Nephron (organoid): ENCODE measurements around the gene STS.

ENCODE experiments used
- H3K27ac Mint-ChIP-seq, 3 experiments: 2 replicates each; pipeline ENCODE4 v1.8.0; 2020; ENCODE audit warnings: mixed read lengths in 3 of 3, mild to moderate bottlenecking in 2 of 3, moderate library complexity in 1 of 3
- H3K27me3 Mint-ChIP-seq: 2 replicates; pipeline ENCODE4 v1.8.0; 2021; ENCODE audit warnings: low read depth, mild to moderate bottlenecking, moderate library complexity, mixed read lengths
- H3K36me3 Mint-ChIP-seq: 2 replicates; pipeline ENCODE4 v1.8.0; 2020; ENCODE audit warnings: low read depth, mixed read lengths
- H3K4me1 Mint-ChIP-seq: 2 replicates; pipeline ENCODE4 v1.8.0; 2020; ENCODE audit warnings: mixed read lengths
- H3K4me3 Mint-ChIP-seq, 3 experiments: 2 replicates each; pipeline ENCODE4 v1.8.0; 2020; ENCODE audit warnings: mild to moderate bottlenecking in 3 of 3, mixed read lengths in 3 of 3, moderate library complexity in 2 of 3
- H3K9me3 Mint-ChIP-seq: 2 replicates; pipeline ENCODE4 v1.8.0; 2020; ENCODE audit warnings: mixed read lengths
- CTCF ChIP-seq, 3 experiments: fragments of 200-600 bp; sonication (generic); IDR thresholded peaks; one replicate each; pipeline ENCODE4 v1.5.0; 2021; ENCODE audit warnings: antibody characterized with exemption in 3 of 3; ENCODE audit not compliant: unreplicated experiment in 3 of 3

The STS gene

GRCh38 chrX:7132335-7133049 lies 15.0 kb upstream of the STS start:
- Mint-ChIP-seq H3K27me3 (no peaks in the 10 kb centered on the region), H3K9me3 (no peaks in the 10 kb centered on the region), H3K4me3 (no peak overlapping the region), H3K36me3 (peaks cover 23% of the 10 kb centered on the region), H3K4me1 (peaks cover 37% of the 10 kb centered on the region), H3K27ac (peak overlapping the region; percentile 68 to 80 (median 77))
- peak; percentile 32 to 56 (median 42) for TF ChIP-seq CTCF (IDR thresholded peaks at IDR 0.05; ENCODE audit: unreplicated experiment in 3 of 3)

- H3K4me3 Mint-ChIP-seq, result no peak overlapping the region
- no peaks in the 10 kb centered on the region for H3K9me3 Mint-ChIP-seq
- H3K27ac Mint-ChIP-seq, result peak overlapping the region; percentile 68 to 80 (median 77)
- no peak for TF ChIP-seq CTCF (IDR thresholded peaks at IDR 0.05; ENCODE audit: unreplicated experiment in 3 of 3)
- peaks cover 23% of the 10 kb centered on the region for H3K36me3 Mint-ChIP-seq
- peaks cover 37% of the 10 kb centered on the region for H3K4me1 Mint-ChIP-seq
- no peaks in the 10 kb centered on the region for H3K27me3 Mint-ChIP-seq
Measured at GRCh38 chrX:7133050-7133440, 14.5 kb upstream of the STS start.

- H3K27me3 Mint-ChIP-seq, result no peaks in the 10 kb centered on the region
- no peak overlapping the region for H3K4me3 Mint-ChIP-seq
- no peak for TF ChIP-seq CTCF (IDR thresholded peaks at IDR 0.05; ENCODE audit: unreplicated experiment in 3 of 3)
- peak overlapping the region in 1 of 3 experiments; percentile 8 for H3K27ac Mint-ChIP-seq
- peaks cover 48% of the 10 kb centered on the region for H3K4me1 Mint-ChIP-seq
- H3K36me3 Mint-ChIP-seq, result peaks cover 22% of the 10 kb centered on the region
- H3K9me3 Mint-ChIP-seq, result no peaks in the 10 kb centered on the region
Measured at GRCh38 chrX:7134981-7135380, 12.5 kb upstream of the STS start.

- peaks cover 15% of the 10 kb centered on the region for H3K36me3 Mint-ChIP-seq
- H3K4me3 Mint-ChIP-seq, result no peak overlapping the region
- H3K27me3 Mint-ChIP-seq, result no peaks in the 10 kb centered on the region
- H3K27ac Mint-ChIP-seq, result no peak overlapping the region
- no peaks in the 10 kb centered on the region for H3K9me3 Mint-ChIP-seq
- TF ChIP-seq CTCF (IDR thresholded peaks at IDR 0.05; ENCODE audit: unreplicated experiment in 3 of 3), result no peak
- H3K4me1 Mint-ChIP-seq, result peaks cover 31% of the 10 kb centered on the region
Measured at GRCh38 chrX:7139202-7140081, 8.1 kb upstream of the STS start.

- H3K4me1 Mint-ChIP-seq, result peaks cover 42% of the 10 kb centered on the region
- H3K27ac Mint-ChIP-seq, result no peak overlapping the region
- H3K4me3 Mint-ChIP-seq, result no peak overlapping the region
- no peaks in the 10 kb centered on the region for H3K9me3 Mint-ChIP-seq
- H3K27me3 Mint-ChIP-seq, result no peaks in the 10 kb centered on the region
- H3K36me3 Mint-ChIP-seq, result peaks cover 15% of the 10 kb centered on the region
- TF ChIP-seq CTCF (IDR thresholded peaks at IDR 0.05; ENCODE audit: unreplicated experiment in 3 of 3), result no peak
Measured at GRCh38 chrX:7143076-7143475, 4.4 kb upstream of the STS start.
